ENCODE data around the gene CEP152. TPM values are rescaled to one million over a fixed set of nuclear protein-coding genes. Genes with fewer than 3 reads are reported as not detected.

Gene CEP152
- total and polyA plus RNA-seq, 2 donors (not counting 1 experiment from before 2014, with no cell fraction given), result 1.5 to 18.0 TPM

- no peaks in the 10 kb centered on the region for H3K36me3 ChIP-seq (replicated peaks in 1 of 2; ENCODE audit: control extremely low read depth in 1 of 2, control insufficient read depth in 1 of 2, extremely low read depth in 1 of 2, insufficient read depth in 2 of 2, low read length in 1 of 2)
- H3K4me2 ChIP-seq (replicated peaks; ENCODE audit: low read depth, low read length, poor library complexity, severe bottlenecking), result no peak overlapping the region
- H3K9me3 ChIP-seq (ENCODE audit: control extremely low read depth in 1 of 3, control insufficient read depth in 2 of 3, insufficient read depth in 1 of 3, low read length in 2 of 3), result peaks cover 0 to 5% (median 0%) of the 10 kb centered on the region in 3 donors
- WGBS (ENCODE audit: insufficient coverage), result no CpG with 5 or more reads among the region's 1 CpG
- H3K4me3 Mint-ChIP-seq, result no peak overlapping the region
- no peak overlapping the region for H3K27ac Mint-ChIP-seq
- TF ChIP-seq CTCF (IDR thresholded peaks at IDR 0.05), result no peak
- no peak for TF ChIP-seq EZH2 (IDR thresholded peaks at IDR 0.05; ENCODE audit: borderline replicate concordance, insufficient read depth, low read depth, low read length, poor library complexity, severe bottlenecking)
- ChIA-PET POLR2A (no interaction called here), CTCF (interaction anchor here (0.7 to 0.9 kb wide), 2 partner anchors 21 to 25 kb away, joined by 3 to 4 read pairs; no protein-coding TSS in a partner anchor)
- intact Hi-C loops (cut with micrococcal nuclease), result no loop called here
- H3K9me3 Mint-ChIP-seq (ENCODE audit: insufficient read depth), result no peaks in the 10 kb centered on the region
- ATAC-seq (ENCODE audit: low read depth) (no peak), DNase-seq (no peak)
- H2AFZ ChIP-seq (ENCODE audit: insufficient read depth, low read depth, low read length, poor library complexity, severe bottlenecking), result no peak overlapping the region
- H3K4me1 Mint-ChIP-seq, result no peaks in the 10 kb centered on the region
- peaks cover 24% of the 10 kb centered on the region for H3K27me3 Mint-ChIP-seq
- H3K4me1 ChIP-seq (ENCODE audit: control insufficient read depth in 2 of 2, insufficient read depth in 2 of 2, low read length in 2 of 2), result no peaks in the 10 kb centered on the region
- H3K27ac ChIP-seq (ENCODE audit: low read length in 2 of 2), result no peak overlapping the region
- H3K79me2 ChIP-seq (ENCODE audit: control insufficient read depth, insufficient read depth, low read length), result no peaks in the 10 kb centered on the region
- H3K27me3 ChIP-seq (replicated peaks in 1 of 4; ENCODE audit: control extremely low read depth in 1 of 4, control insufficient read depth in 3 of 4, insufficient read depth in 4 of 4, low read length in 3 of 4), result peaks cover 0 to 4% (median 0%) of the 10 kb centered on the region in 4 experiments
- no peaks in the 10 kb centered on the region for H4K20me1 ChIP-seq (ENCODE audit: control insufficient read depth, insufficient read depth, low read length, poor library complexity, severe bottlenecking)
- no peak overlapping the region for H3K9ac ChIP-seq (ENCODE audit: low read length)
- H3K4me3 ChIP-seq (ENCODE audit: control extremely low read depth in 1 of 5, extremely low read depth in 1 of 5, insufficient read depth in 1 of 5, low read depth in 2 of 5, low read length in 4 of 5), result no peak overlapping the region
Observed at GRCh38 chr15:48825075-48825474, 14.2 kb upstream of the CEP152 start.

GRCh38 chr15:48823706-48824105 is 12.8 kb upstream of the CEP152 start:
- Histone ChIP-seq H3K4me1 (ENCODE audit: control insufficient read depth in 2 of 2, insufficient read depth in 2 of 2, low read length in 2 of 2) (no peaks in the 10 kb centered on the region), H3K9ac (ENCODE audit: low read length) (no peak overlapping the region), H3K79me2 (ENCODE audit: control insufficient read depth, insufficient read depth, low read length) (no peaks in the 10 kb centered on the region), H4K20me1 (ENCODE audit: control insufficient read depth, insufficient read depth, low read length, poor library complexity, severe bottlenecking) (no peaks in the 10 kb centered on the region), H3K27ac (ENCODE audit: low read length in 2 of 2) (no peak overlapping the region), H2AFZ (ENCODE audit: insufficient read depth, low read depth, low read length, poor library complexity, severe bottlenecking) (no peak overlapping the region), H3K4me3 (ENCODE audit: control extremely low read depth in 1 of 5, extremely low read depth in 1 of 5, insufficient read depth in 1 of 5, low read depth in 2 of 5, low read length in 4 of 5) (no peak overlapping the region), H3K4me2 (replicated peaks; ENCODE audit: low read depth, low read length, poor library complexity, severe bottlenecking) (no peak overlapping the region), H3K9me3 (ENCODE audit: control extremely low read depth in 1 of 3, control insufficient read depth in 2 of 3, insufficient read depth in 1 of 3, low read length in 2 of 3) (peaks cover 0 to 5% (median 0%) of the 10 kb centered on the region in 3 donors), H3K36me3 (replicated peaks in 1 of 2; ENCODE audit: control extremely low read depth in 1 of 2, control insufficient read depth in 1 of 2, extremely low read depth in 1 of 2, insufficient read depth in 2 of 2, low read length in 1 of 2) (no peaks in the 10 kb centered on the region), H3K27me3 (replicated peaks in 1 of 4; ENCODE audit: control extremely low read depth in 1 of 4, control insufficient read depth in 3 of 4, insufficient read depth in 4 of 4, low read length in 3 of 4) (peaks cover 0 to 4% (median 0%) of the 10 kb centered on the region in 4 experiments)
- Mint-ChIP-seq H3K4me3 (no peak overlapping the region), H3K4me1 (no peaks in the 10 kb centered on the region), H3K27ac (no peak overlapping the region), H3K9me3 (ENCODE audit: insufficient read depth) (no peaks in the 10 kb centered on the region), H3K27me3 (peaks cover 19% of the 10 kb centered on the region)
- ATAC-seq (ENCODE audit: low read depth) (no peak), DNase-seq (no peak)
- WGBS (ENCODE audit: insufficient coverage), result no CpG with 5 or more reads among the region's 1 CpG
- TF ChIP-seq EZH2 (IDR thresholded peaks at IDR 0.05; ENCODE audit: borderline replicate concordance, insufficient read depth, low read depth, low read length, poor library complexity, severe bottlenecking) (no peak), CTCF (IDR thresholded peaks at IDR 0.05) (no peak)
- POLR2A ChIA-PET, result no interaction called here
- CTCF ChIA-PET, result no interaction called here
- intact Hi-C loops (cut with micrococcal nuclease), result no loop called here

Data from B cell (primary cell).